Hippocampal formation (tissue), 2 donors: Measurements from ENCODE around the gene SLC25A29.
"Not testable (repeated sequence)": the region's sequence is repeated elsewhere in the genome, so short reads cannot be mapped to it uniquely, and the experiment has no call there.

Source experiments
- DNase-seq, 2 donors: peaks; one replicate each; lab custom pipeline; 2025; lab: John Stamatoyannopoulos, UW

SLC25A29 gene

GRCh38 chr14:100306101-100306997 lies at the start of gene SLC25A29:
Gene SLC25A29, minus strand, starts transcription at chr14:100306444. Its CDS starts 212 bp downstream, at chr14:100306232.
- DNase-seq = peak; percentile 87 to 89

- no peak for DNase-seq
Measured at GRCh38 chr14:100350986-100351385, 44.7 kb upstream of the SLC25A29 start.

GRCh38 chr14:100350276-100350926 lies 44.2 kb upstream of the SLC25A29 start:
- DNase-seq = no peak

GRCh38 chr14:100348784-100349685 lies 42.8 kb upstream of the SLC25A29 start:
- DNase-seq = no peak

- DNase-seq = no peak
Measured at GRCh38 chr14:100348253-100348729, 42.0 kb upstream of the SLC25A29 start.

GRCh38 chr14:100346306-100347091 lies 40.3 kb upstream of the SLC25A29 start:
- DNase-seq = no peak

- DNase-seq = no peak
Measured at GRCh38 chr14:100345711-100346110, 39.5 kb upstream of the SLC25A29 start.

- not testable (repeated sequence) for DNase-seq
Measured at GRCh38 chr14:100344657-100345056, 38.4 kb upstream of the SLC25A29 start.

- DNase-seq = not testable (repeated sequence)
Measured at GRCh38 chr14:100342826-100343225, 36.6 kb upstream of the SLC25A29 start.

- no peak for DNase-seq
Measured at GRCh38 chr14:100342195-100342594, 36.0 kb upstream of the SLC25A29 start.

- peak in 1 of 2 donors; percentile 7 for DNase-seq
Measured at GRCh38 chr14:100341301-100342031, 35.2 kb upstream of the SLC25A29 start.

GRCh38 chr14:100340423-100340813 lies 34.2 kb upstream of the SLC25A29 start:
- DNase-seq = no peak

GRCh38 chr14:100339766-100340422 lies 33.6 kb upstream of the SLC25A29 start:
- no peak for DNase-seq

GRCh38 chr14:100336618-100337530 lies 30.6 kb upstream of the SLC25A29 start:
- no peak for DNase-seq

GRCh38 chr14:100334904-100335303 lies 28.7 kb upstream of the SLC25A29 start:
- DNase-seq = no peak

- no peak for DNase-seq
Measured at GRCh38 chr14:100333827-100334226, 27.6 kb upstream of the SLC25A29 start.

GRCh38 chr14:100333311-100333710 lies 27.1 kb upstream of the SLC25A29 start:
- DNase-seq = no peak

GRCh38 chr14:100332797-100333196 lies 26.6 kb upstream of the SLC25A29 start:
- DNase-seq = no peak
